ENCODE results near the gene DNAH7.
"Not testable (repeated sequence)": the region's sequence is repeated elsewhere in the genome, so short reads cannot be mapped to it uniquely, and the experiment has no call there.

Gene DNAH7

GRCh38 chr2:195993623-195994022 is 75.0 kb downstream of the DNAH7 start:
- Mint-ChIP-seq H3K9me3 (no peaks in the 10 kb centered on the region), H3K4me1 (ENCODE audit: low read depth in 2 of 2) (no peaks in the 10 kb centered on the region)

GRCh38 chr2:195985741-195986140 is 82.9 kb downstream of the DNAH7 start:
- Mint-ChIP-seq H3K9me3 (no peaks in the 10 kb centered on the region), H3K4me3 (no peak overlapping the region), H3K27me3 (peaks cover 14 to 23% of the 10 kb centered on the region in 2 donors), H3K4me1 (ENCODE audit: low read depth in 2 of 2) (no peaks in the 10 kb centered on the region), H3K27ac (no peak overlapping the region), H3K36me3 (ENCODE audit: insufficient read depth) (no peaks in the 10 kb centered on the region)
- no peak for DNase-seq
- ATAC-seq (replicated peaks) = no peak

More at GRCh38 chr2:195993623-195994022, 75.0 kb downstream of the DNAH7 start:
- Mint-ChIP-seq H3K4me3 (no peak overlapping the region), H3K27me3 (peaks cover 25 to 29% of the 10 kb centered on the region in 2 donors), H3K36me3 (ENCODE audit: insufficient read depth) (peaks cover 4% of the 10 kb centered on the region), H3K27ac (no peak overlapping the region)
- DNase-seq (no peak), ATAC-seq (replicated peaks) (no peak)

- no peak overlapping the region for H3K27ac Mint-ChIP-seq
- H3K27me3 Mint-ChIP-seq = peaks cover 12 to 19% of the 10 kb centered on the region in 2 donors
- no peaks in the 10 kb centered on the region for H3K9me3 Mint-ChIP-seq
- no peak for ATAC-seq (replicated peaks)
- DNase-seq = no peak
- H3K4me3 Mint-ChIP-seq = no peak overlapping the region
- no peaks in the 10 kb centered on the region for H3K4me1 Mint-ChIP-seq (ENCODE audit: low read depth in 2 of 2)
- no peaks in the 10 kb centered on the region for H3K36me3 Mint-ChIP-seq (ENCODE audit: insufficient read depth)
These were observed 83.5 kb downstream of the DNAH7 start for GRCh38 chr2:195984923-195985726.

GRCh38 chr2:195967336-195967735 is 101.3 kb downstream of the DNAH7 start:
- no peak for ATAC-seq (replicated peaks)
- H3K9me3 Mint-ChIP-seq = no peaks in the 10 kb centered on the region
- no peak overlapping the region for H3K4me3 Mint-ChIP-seq
- no peaks in the 10 kb centered on the region for H3K36me3 Mint-ChIP-seq (ENCODE audit: insufficient read depth)
- peaks cover 36 to 38% of the 10 kb centered on the region in 2 donors for H3K27me3 Mint-ChIP-seq
- DNase-seq = no peak
- H3K27ac Mint-ChIP-seq = no peak overlapping the region
- H3K4me1 Mint-ChIP-seq (ENCODE audit: low read depth in 2 of 2) = no peaks in the 10 kb centered on the region

- no peak overlapping the region for H3K4me3 Mint-ChIP-seq
- no peaks in the 10 kb centered on the region for H3K36me3 Mint-ChIP-seq (ENCODE audit: insufficient read depth)
- ATAC-seq (replicated peaks) (no peak), DNase-seq (no peak)
- no peaks in the 10 kb centered on the region for H3K9me3 Mint-ChIP-seq
- H3K27me3 Mint-ChIP-seq = peaks cover 14 to 23% of the 10 kb centered on the region in 2 donors
- H3K4me1 Mint-ChIP-seq (ENCODE audit: low read depth in 2 of 2) = no peaks in the 10 kb centered on the region
- no peak overlapping the region for H3K27ac Mint-ChIP-seq
These were observed 106.8 kb downstream of the DNAH7 start for GRCh38 chr2:195961873-195962272.

- H3K27ac Mint-ChIP-seq = no peak overlapping the region
- H3K4me1 Mint-ChIP-seq (ENCODE audit: low read depth in 2 of 2) = no peaks in the 10 kb centered on the region
- DNase-seq (no peak), ATAC-seq (replicated peaks) (no peak)
- H3K36me3 Mint-ChIP-seq (ENCODE audit: insufficient read depth) = no peaks in the 10 kb centered on the region
- peaks cover 7 to 9% of the 10 kb centered on the region in 2 donors for H3K27me3 Mint-ChIP-seq
- H3K4me3 Mint-ChIP-seq = no peak overlapping the region
- H3K9me3 Mint-ChIP-seq = no peaks in the 10 kb centered on the region
These were observed 109.3 kb downstream of the DNAH7 start for GRCh38 chr2:195959341-195959740.

GRCh38 chr2:195956725-195957124 is 111.9 kb downstream of the DNAH7 start:
- H3K36me3 Mint-ChIP-seq (ENCODE audit: insufficient read depth) = no peaks in the 10 kb centered on the region
- H3K4me1 Mint-ChIP-seq (ENCODE audit: low read depth in 2 of 2) = no peaks in the 10 kb centered on the region
- ATAC-seq (replicated peaks) = no peak
- H3K9me3 Mint-ChIP-seq = peaks cover 4 to 7% of the 10 kb centered on the region in 2 donors
- H3K27me3 Mint-ChIP-seq = peaks cover 11 to 18% of the 10 kb centered on the region in 2 donors
- H3K27ac Mint-ChIP-seq = no peak overlapping the region
- DNase-seq = no peak
- no peak overlapping the region for H3K4me3 Mint-ChIP-seq

- no peak for DNase-seq
- no peak overlapping the region for H3K4me3 Mint-ChIP-seq
- ATAC-seq (replicated peaks) = no peak
- H3K27me3 Mint-ChIP-seq = peaks cover 17 to 22% of the 10 kb centered on the region in 2 donors
- no peaks in the 10 kb centered on the region for H3K9me3 Mint-ChIP-seq
- H3K4me1 Mint-ChIP-seq (ENCODE audit: low read depth in 2 of 2) = no peaks in the 10 kb centered on the region
- no peak overlapping the region for H3K27ac Mint-ChIP-seq
- H3K36me3 Mint-ChIP-seq (ENCODE audit: insufficient read depth) = no peaks in the 10 kb centered on the region
These were observed 123.6 kb downstream of the DNAH7 start for GRCh38 chr2:195945056-195945455.

- no peak overlapping the region for H3K27ac Mint-ChIP-seq
- H3K36me3 Mint-ChIP-seq (ENCODE audit: insufficient read depth) = no peaks in the 10 kb centered on the region
- H3K27me3 Mint-ChIP-seq = peaks cover 19 to 39% of the 10 kb centered on the region in 2 donors
- ATAC-seq (replicated peaks) = no peak
- H3K9me3 Mint-ChIP-seq = peaks cover 0 to 2% of the 10 kb centered on the region in 2 donors
- no peak overlapping the region for H3K4me3 Mint-ChIP-seq
- DNase-seq = no peak
- H3K4me1 Mint-ChIP-seq (ENCODE audit: low read depth in 2 of 2) = no peaks in the 10 kb centered on the region
These were observed 131.5 kb downstream of the DNAH7 start for GRCh38 chr2:195937176-195937575.

GRCh38 chr2:195934484-195934883 is 134.2 kb downstream of the DNAH7 start:
- ATAC-seq (replicated peaks) (no peak), DNase-seq (no peak)
- no peak overlapping the region for H3K27ac Mint-ChIP-seq
- H3K4me3 Mint-ChIP-seq = no peak overlapping the region
- peaks cover 0 to 2% of the 10 kb centered on the region in 2 donors for H3K9me3 Mint-ChIP-seq
- no peaks in the 10 kb centered on the region for H3K36me3 Mint-ChIP-seq (ENCODE audit: insufficient read depth)
- peaks cover 13 to 29% of the 10 kb centered on the region in 2 donors for H3K27me3 Mint-ChIP-seq
- H3K4me1 Mint-ChIP-seq (ENCODE audit: low read depth in 2 of 2) = no peaks in the 10 kb centered on the region

- Mint-ChIP-seq H3K4me1 (ENCODE audit: low read depth in 2 of 2) (no peaks in the 10 kb centered on the region), H3K36me3 (ENCODE audit: insufficient read depth) (no peaks in the 10 kb centered on the region), H3K4me3 (no peak overlapping the region), H3K27ac (no peak overlapping the region), H3K27me3 (peaks cover 12 to 26% of the 10 kb centered on the region in 2 donors), H3K9me3 (peaks cover 0 to 2% of the 10 kb centered on the region in 2 donors)
- DNase-seq (no peak), ATAC-seq (replicated peaks) (no peak)
These were observed 139.1 kb downstream of the DNAH7 start for GRCh38 chr2:195929531-195929930.

- ATAC-seq (replicated peaks) (no peak), DNase-seq (no peak)
- Mint-ChIP-seq H3K4me3 (no peak overlapping the region), H3K36me3 (ENCODE audit: insufficient read depth) (no peaks in the 10 kb centered on the region), H3K9me3 (no peaks in the 10 kb centered on the region), H3K27ac (no peak overlapping the region), H3K4me1 (ENCODE audit: low read depth in 2 of 2) (no peaks in the 10 kb centered on the region), H3K27me3 (peaks cover 0 to 20% of the 10 kb centered on the region in 2 donors)
These were observed 143.5 kb downstream of the DNAH7 start for GRCh38 chr2:195925120-195925519.

GRCh38 chr2:195923889-195924288 is 144.7 kb downstream of the DNAH7 start:
- H3K4me1 Mint-ChIP-seq (ENCODE audit: low read depth in 2 of 2) = no peaks in the 10 kb centered on the region
- H3K4me3 Mint-ChIP-seq = no peak overlapping the region
- peaks cover 0 to 18% of the 10 kb centered on the region in 2 donors for H3K27me3 Mint-ChIP-seq
- H3K27ac Mint-ChIP-seq = no peak overlapping the region
- no peak for DNase-seq
- no peaks in the 10 kb centered on the region for H3K9me3 Mint-ChIP-seq
- no peak for ATAC-seq (replicated peaks)
- no peaks in the 10 kb centered on the region for H3K36me3 Mint-ChIP-seq (ENCODE audit: insufficient read depth)

GRCh38 chr2:195917021-195917600 is 151.5 kb downstream of the DNAH7 start:
- not testable (repeated sequence) for H3K4me1 Mint-ChIP-seq (ENCODE audit: low read depth in 2 of 2); DNase-seq; H3K9me3 Mint-ChIP-seq; H3K4me3 Mint-ChIP-seq; H3K27ac Mint-ChIP-seq; ATAC-seq (replicated peaks); H3K36me3 Mint-ChIP-seq (ENCODE audit: insufficient read depth)
- peaks cover 0 to 12% of the 10 kb centered on the region in 2 donors for H3K27me3 Mint-ChIP-seq
